Measurements from ENCODE around the gene TMC8.

- TF ChIP-seq GATA2 (IDR thresholded peaks at IDR 0.05; ENCODE audit: low read depth, low read length) (no peak), GATA3 (IDR thresholded peaks at IDR 0.05; ENCODE audit: low read depth, low read length) (no peak)
Measured at GRCh38 chr17:78116411-78116810, 14.2 kb upstream of the TMC8 start.
